Liver (tissue), 9 donors: ENCODE data around the gene BTN3A1. TPM values are rescaled to one million over a fixed set of nuclear protein-coding genes. Genes with fewer than 3 reads are reported as not detected.

Source experiments
- DNase-seq: peaks from one replicate; pipeline ENCODE4 v3.0.0-alpha.2; 2017; ENCODE audit warnings: low spot score
- H3K27ac ChIP-seq, 2 donors: one replicate each; pipeline ENCODE4 v1.7.0; 2013; ENCODE audit warnings: inconsistent platforms in 2 of 2, low read length in 2 of 2, control low read depth in 1 of 2, low read depth in 1 of 2, mild to moderate bottlenecking in 1 of 2
- H3K27me3 ChIP-seq, 4 donors: one replicate each; pipeline versions ENCODE4 v1.6.1 to v1.7.0; 2013; ENCODE audit warnings: low read length in 3 of 4, inconsistent platforms in 1 of 4, mild to moderate bottlenecking in 1 of 4, moderate library complexity in 1 of 4; ENCODE audit not compliant: control insufficient read depth in 4 of 4, insufficient read depth in 4 of 4
- H3K36me3 ChIP-seq, 4 donors: one replicate each; pipeline versions ENCODE4 v1.6.1 to v1.7.0; 2013; ENCODE audit warnings: low read length in 3 of 4, mild to moderate bottlenecking in 3 of 4, low read depth in 1 of 4, moderate library complexity in 1 of 4; ENCODE audit not compliant: control insufficient read depth in 4 of 4, insufficient read depth in 3 of 4
- H3K4me1 ChIP-seq, 4 donors: one replicate each; pipeline versions ENCODE4 v1.6.1 to v1.7.0; 2013; ENCODE audit warnings: low read length in 3 of 4, mild to moderate bottlenecking in 3 of 4, moderate library complexity in 1 of 4; ENCODE audit not compliant: control insufficient read depth in 4 of 4, insufficient read depth in 4 of 4
- H3K4me3 ChIP-seq, 3 donors: one replicate each; pipeline versions ENCODE4 v1.6.1 to v1.7.0; 2013; ENCODE audit warnings: low read length in 3 of 3, control low read depth in 1 of 3, low read depth in 1 of 3, mild to moderate bottlenecking in 1 of 3
- H3K9ac ChIP-seq, 2 donors: one replicate each; pipeline ENCODE4 v1.7.0; 2013; ENCODE audit warnings: low read length in 2 of 2, mild to moderate bottlenecking in 2 of 2, moderate library complexity in 2 of 2, control low read depth in 1 of 2, low read depth in 1 of 2
- H3K9me3 ChIP-seq, 4 donors: one replicate each; pipeline versions ENCODE4 v1.6.1 to v1.7.0; 2013; ENCODE audit warnings: low read length in 3 of 4; ENCODE audit not compliant: control insufficient read depth in 4 of 4
- EGR1 ChIP-seq, 2 donors: IDR thresholded peaks; 2 replicates each; pipeline ENCODE4 v1.6.1; 2016 to 2018; ENCODE audit warnings: antibody characterized with exemption in 2 of 2, low read depth in 2 of 2
- FOXA1 ChIP-seq: IDR thresholded peaks from 2 replicates; pipeline ENCODE4 v1.6.1; 2016; ENCODE audit warnings: antibody characterized with exemption
- GABPA ChIP-seq, 2 donors: IDR thresholded peaks in 1 of 2; conservative IDR thresholded peaks in 1 of 2; 2 replicates each; pipeline ENCODE4 v1.6.1; 2016; ENCODE audit warnings: antibody characterized with exemption in 2 of 2, mild to moderate bottlenecking in 1 of 2, moderate library complexity in 1 of 2
- HNF4A ChIP-seq, 2 donors: conservative IDR thresholded peaks; 2 replicates each; pipeline ENCODE4 v1.6.1; 2016; ENCODE audit warnings: antibody characterized with exemption in 2 of 2, mild to moderate bottlenecking in 2 of 2
- HNF4G ChIP-seq: IDR thresholded peaks from 2 replicates; pipeline ENCODE4 v1.6.1; 2016; ENCODE audit warnings: antibody characterized with exemption
- JUND ChIP-seq, 2 donors: IDR thresholded peaks; 2 replicates each; pipeline ENCODE4 v1.6.1; 2016; ENCODE audit warnings: antibody characterized with exemption in 2 of 2
- NR2F2 ChIP-seq: IDR thresholded peaks from 2 replicates; pipeline ENCODE4 v1.6.1; 2016; ENCODE audit warnings: antibody characterized with exemption
- TAF1 ChIP-seq: conservative IDR thresholded peaks from 2 replicates; pipeline ENCODE4 v1.6.1; 2016; ENCODE audit warnings: antibody characterized with exemption, mild to moderate bottlenecking
- YY1 ChIP-seq: IDR thresholded peaks from 2 replicates; pipeline ENCODE4 v1.6.1; 2016; ENCODE audit warnings: antibody characterized with exemption, mild to moderate bottlenecking
- WGBS: extraction: QIAGEN DNeasy Blood & Tissue Kit; methylation state at CpG from one replicate; pipeline ENCODE4 v1.1.7; 2013; 5-methylcytosine and 5-hydroxymethylcytosine counted together
- polyA plus RNA-seq, 2 donors: library from polyadenylated mRNA; stranded (reverse) in 1 of 2; unstranded in 1 of 2; fragments of 200-250 nt in 1 of 2; fragments of >200 nt in 1 of 2; fragmentation: Nextera tagmentation in 1 of 2; extraction: Ambion mirVana in 1 of 2; gene quantifications; one replicate each; pipeline versions ENCODE4 v1.2.1 to v1.2.3, GENCODE V29; 2013 to 2015
- total RNA-seq, 2 donors: library from RNA; depleted of rRNA; stranded (reverse); fragments of >200 nt; gene quantifications; one replicate each; pipeline ENCODE4 v1.2.3, GENCODE V29; 2014
- TF ChIP-seq, protein P1 (sequence below): IDR thresholded peaks from 2 replicates; pipeline ENCODE4 v1.6.1; 2016; ENCODE audit warnings: antibody characterized with exemption, mild to moderate bottlenecking
- TF ChIP-seq, protein P2 (sequence below): IDR thresholded peaks from 2 replicates; pipeline ENCODE4 v1.6.1; 2016; ENCODE audit warnings: antibody characterized with exemption
- TF ChIP-seq, protein P3 (sequence below): fragments of 150-350 bp; IDR thresholded peaks from 2 replicates; pipeline ENCODE4 v1.5.1; 2017; ENCODE audit warnings: improper control_type of control experiment, low read depth, low read length; ENCODE audit not compliant: missing input control
- donor health status: healthy.
- donor health status: healthy.
- donor health status: healthy.
- donor health status: healthy.
- donor health status: healthy.

Gene BTN3A1
- total and polyA plus RNA-seq, 4 donors: 2.3 to 17.1 (median 6.3) TPM

DNA sequence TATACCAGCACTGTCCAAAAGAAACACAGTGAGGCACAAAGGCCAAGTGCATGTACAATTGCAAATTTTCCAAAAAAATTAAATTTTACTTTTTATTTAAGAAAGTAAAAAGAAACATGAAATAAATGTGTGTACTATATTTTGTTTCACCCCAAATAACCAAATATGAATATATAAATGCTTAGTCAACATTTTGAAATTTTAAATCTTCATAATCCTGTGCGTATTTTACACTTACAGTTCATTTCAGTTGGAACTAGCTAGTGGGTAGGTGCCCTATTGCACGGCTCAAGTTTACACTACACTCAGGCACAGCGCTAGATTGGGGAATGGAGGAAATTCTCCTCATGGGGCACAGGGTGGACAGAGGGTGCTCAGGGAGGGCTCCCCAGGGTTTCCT, 20.3 kb downstream of the BTN3A1 start:
- Histone ChIP-seq H3K4me1 (peaks cover 0 to 9% (median 0%) of the 10 kb centered on the region in 4 donors), H3K36me3 (no peaks in the 10 kb centered on the region), H3K27me3 (no peaks in the 10 kb centered on the region), H3K9me3 (peaks cover 0 to 3% (median 1%) of the 10 kb centered on the region in 4 donors), H3K4me3 (no peak overlapping the region), H3K9ac (no peak overlapping the region), H3K27ac (no peak overlapping the region)
- WGBS: 94% methylated on average over 3 of the region's 3 CpGs
- DNase-seq: no peak
- TF ChIP-seq GABPA (IDR thresholded peaks at IDR 0.05 in 1 of 2, conservative IDR thresholded peaks at IDR 0.05 in 1 of 2): no peak
- TF ChIP-seq JUND (IDR thresholded peaks at IDR 0.05): no peak
- TF ChIP-seq, protein P1, sequence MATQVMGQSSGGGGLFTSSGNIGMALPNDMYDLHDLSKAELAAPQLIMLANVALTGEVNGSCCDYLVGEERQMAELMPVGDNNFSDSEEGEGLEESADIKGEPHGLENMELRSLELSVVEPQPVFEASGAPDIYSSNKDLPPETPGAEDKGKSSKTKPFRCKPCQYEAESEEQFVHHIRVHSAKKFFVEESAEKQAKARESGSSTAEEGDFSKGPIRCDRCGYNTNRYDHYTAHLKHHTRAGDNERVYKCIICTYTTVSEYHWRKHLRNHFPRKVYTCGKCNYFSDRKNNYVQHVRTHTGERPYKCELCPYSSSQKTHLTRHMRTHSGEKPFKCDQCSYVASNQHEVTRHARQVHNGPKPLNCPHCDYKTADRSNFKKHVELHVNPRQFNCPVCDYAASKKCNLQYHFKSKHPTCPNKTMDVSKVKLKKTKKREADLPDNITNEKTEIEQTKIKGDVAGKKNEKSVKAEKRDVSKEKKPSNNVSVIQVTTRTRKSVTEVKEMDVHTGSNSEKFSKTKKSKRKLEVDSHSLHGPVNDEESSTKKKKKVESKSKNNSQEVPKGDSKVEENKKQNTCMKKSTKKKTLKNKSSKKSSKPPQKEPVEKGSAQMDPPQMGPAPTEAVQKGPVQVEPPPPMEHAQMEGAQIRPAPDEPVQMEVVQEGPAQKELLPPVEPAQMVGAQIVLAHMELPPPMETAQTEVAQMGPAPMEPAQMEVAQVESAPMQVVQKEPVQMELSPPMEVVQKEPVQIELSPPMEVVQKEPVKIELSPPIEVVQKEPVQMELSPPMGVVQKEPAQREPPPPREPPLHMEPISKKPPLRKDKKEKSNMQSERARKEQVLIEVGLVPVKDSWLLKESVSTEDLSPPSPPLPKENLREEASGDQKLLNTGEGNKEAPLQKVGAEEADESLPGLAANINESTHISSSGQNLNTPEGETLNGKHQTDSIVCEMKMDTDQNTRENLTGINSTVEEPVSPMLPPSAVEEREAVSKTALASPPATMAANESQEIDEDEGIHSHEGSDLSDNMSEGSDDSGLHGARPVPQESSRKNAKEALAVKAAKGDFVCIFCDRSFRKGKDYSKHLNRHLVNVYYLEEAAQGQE: no peak
- TF ChIP-seq FOXA1: no peak
- TF ChIP-seq YY1: no peak
- no peak for TF ChIP-seq HNF4A (conservative IDR thresholded peaks at IDR 0.05)
- TF ChIP-seq, protein P2, sequence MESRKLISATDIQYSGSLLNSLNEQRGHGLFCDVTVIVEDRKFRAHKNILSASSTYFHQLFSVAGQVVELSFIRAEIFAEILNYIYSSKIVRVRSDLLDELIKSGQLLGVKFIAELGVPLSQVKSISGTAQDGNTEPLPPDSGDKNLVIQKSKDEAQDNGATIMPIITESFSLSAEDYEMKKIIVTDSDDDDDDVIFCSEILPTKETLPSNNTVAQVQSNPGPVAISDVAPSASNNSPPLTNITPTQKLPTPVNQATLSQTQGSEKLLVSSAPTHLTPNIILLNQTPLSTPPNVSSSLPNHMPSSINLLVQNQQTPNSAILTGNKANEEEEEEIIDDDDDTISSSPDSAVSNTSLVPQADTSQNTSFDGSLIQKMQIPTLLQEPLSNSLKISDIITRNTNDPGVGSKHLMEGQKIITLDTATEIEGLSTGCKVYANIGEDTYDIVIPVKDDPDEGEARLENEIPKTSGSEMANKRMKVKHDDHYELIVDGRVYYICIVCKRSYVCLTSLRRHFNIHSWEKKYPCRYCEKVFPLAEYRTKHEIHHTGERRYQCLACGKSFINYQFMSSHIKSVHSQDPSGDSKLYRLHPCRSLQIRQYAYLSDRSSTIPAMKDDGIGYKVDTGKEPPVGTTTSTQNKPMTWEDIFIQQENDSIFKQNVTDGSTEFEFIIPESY: no peak
- no peak for TF ChIP-seq EGR1 (IDR thresholded peaks at IDR 0.05; ENCODE audit: low read depth in 2 of 2)
- TF ChIP-seq, protein P3, sequence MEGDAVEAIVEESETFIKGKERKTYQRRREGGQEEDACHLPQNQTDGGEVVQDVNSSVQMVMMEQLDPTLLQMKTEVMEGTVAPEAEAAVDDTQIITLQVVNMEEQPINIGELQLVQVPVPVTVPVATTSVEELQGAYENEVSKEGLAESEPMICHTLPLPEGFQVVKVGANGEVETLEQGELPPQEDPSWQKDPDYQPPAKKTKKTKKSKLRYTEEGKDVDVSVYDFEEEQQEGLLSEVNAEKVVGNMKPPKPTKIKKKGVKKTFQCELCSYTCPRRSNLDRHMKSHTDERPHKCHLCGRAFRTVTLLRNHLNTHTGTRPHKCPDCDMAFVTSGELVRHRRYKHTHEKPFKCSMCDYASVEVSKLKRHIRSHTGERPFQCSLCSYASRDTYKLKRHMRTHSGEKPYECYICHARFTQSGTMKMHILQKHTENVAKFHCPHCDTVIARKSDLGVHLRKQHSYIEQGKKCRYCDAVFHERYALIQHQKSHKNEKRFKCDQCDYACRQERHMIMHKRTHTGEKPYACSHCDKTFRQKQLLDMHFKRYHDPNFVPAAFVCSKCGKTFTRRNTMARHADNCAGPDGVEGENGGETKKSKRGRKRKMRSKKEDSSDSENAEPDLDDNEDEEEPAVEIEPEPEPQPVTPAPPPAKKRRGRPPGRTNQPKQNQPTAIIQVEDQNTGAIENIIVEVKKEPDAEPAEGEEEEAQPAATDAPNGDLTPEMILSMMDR: no peak
- TF ChIP-seq TAF1: no peak

DNA sequence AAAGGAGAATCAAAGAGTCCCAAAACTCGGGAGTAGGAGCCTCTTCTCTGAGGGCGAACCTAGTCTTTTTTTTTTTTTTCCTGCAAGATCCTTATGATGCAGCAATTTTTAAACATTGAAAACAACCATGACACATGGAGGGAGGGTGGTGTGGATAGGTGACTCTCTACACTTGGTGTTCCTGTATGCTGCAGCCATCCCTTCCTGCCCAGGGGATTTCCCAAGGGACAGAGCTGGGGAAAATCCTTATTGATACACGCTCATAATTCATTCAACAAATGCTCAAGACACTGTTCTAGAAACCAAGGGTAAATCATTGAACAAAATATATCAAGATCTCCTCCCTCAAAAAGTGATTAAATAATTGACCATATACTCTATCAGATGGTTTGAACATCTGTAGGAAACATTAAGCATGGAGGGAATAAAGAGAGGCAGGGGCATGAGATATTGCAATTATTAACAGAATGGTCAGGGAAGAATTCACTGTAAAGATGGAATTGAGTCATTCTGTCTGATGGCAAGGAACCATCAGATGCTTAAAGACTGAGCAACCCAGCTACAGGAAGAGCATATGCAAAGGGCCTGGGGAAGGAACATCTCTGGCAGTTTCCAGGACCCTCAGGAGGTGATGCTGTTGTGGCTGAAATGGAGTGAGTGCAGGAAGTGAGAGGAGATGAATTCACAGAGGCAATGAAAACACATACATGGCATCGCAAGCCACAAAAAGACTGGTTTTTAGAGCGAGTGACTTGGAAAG, 24.8 kb downstream of the BTN3A1 start:
- peaks cover 0 to 2% (median 0%) of the 10 kb centered on the region in 4 donors for H3K4me1 ChIP-seq
- H3K36me3 ChIP-seq: no peaks in the 10 kb centered on the region
- WGBS: 95% methylated on average over 5 of the region's 5 CpGs
- no peak overlapping the region for H3K9ac ChIP-seq
- no peak overlapping the region for H3K4me3 ChIP-seq
- H3K9me3 ChIP-seq: no peaks in the 10 kb centered on the region
- DNase-seq: no peak
- H3K27me3 ChIP-seq: no peaks in the 10 kb centered on the region
- TF ChIP-seq GABPA (IDR thresholded peaks at IDR 0.05 in 1 of 2, conservative IDR thresholded peaks at IDR 0.05 in 1 of 2) (no peak), HNF4A (conservative IDR thresholded peaks at IDR 0.05) (no peak), NR2F2 (no peak), HNF4G (no peak), EGR1 (IDR thresholded peaks at IDR 0.05; ENCODE audit: low read depth in 2 of 2) (no peak)
- no peak overlapping the region for H3K27ac ChIP-seq
